Cardiac muscle cell (in vitro differentiated cells and primary cell): ENCODE data around the gene VSIG10. TPM values are rescaled to one million over a fixed set of nuclear protein-coding genes. Genes with fewer than 3 reads are reported as not detected.

Experiments used
- DNase-seq, 2 donors: peaks; one replicate each; pipeline versions ENCODE4 v3.0.0 to v3.0.0-alpha.2; 2010 to 2017; ENCODE audit warnings: low read depth in 1 of 2, low spot score in 1 of 2
- H3K27ac ChIP-seq: fragments of 200-600 bp; sonication (generic); 2 replicates; pipeline ENCODE4 v1.5.1; 2016
- H3K27me3 ChIP-seq: fragments of 200-600 bp; sonication (generic); 2 replicates; pipeline ENCODE4 v1.6.0; 2016; ENCODE audit warnings: control low read depth
- H3K36me3 ChIP-seq: fragments of 200-600 bp; sonication (generic); 2 replicates; pipeline ENCODE4 v1.5.1; 2016; ENCODE audit warnings: control low read depth
- H3K4me1 ChIP-seq: fragments of 200-600 bp; sonication (generic); 2 replicates; pipeline ENCODE4 v1.8.1; 2017; ENCODE audit warnings: low read depth, mild to moderate bottlenecking, mixed run types
- H3K4me3 ChIP-seq: fragments of 200-600 bp; sonication (generic); 2 replicates; pipeline ENCODE4 v1.5.1; 2016; ENCODE audit warnings: mild to moderate bottlenecking
- H3K9me3 ChIP-seq: fragments of 200-600 bp; sonication (generic); 2 replicates; pipeline ENCODE4 v1.5.1; 2017; ENCODE audit warnings: low read depth, mild to moderate bottlenecking, control low read depth
- polyA plus RNA-seq: library from polyadenylated mRNA; unstranded; fragments of >200 nt; fragmentation: Nextera tagmentation; extraction: Ambion mirVana; gene quantifications from 2 replicates; pipeline ENCODE4 v1.2.1, GENCODE V29; 2016
- total RNA-seq: library from RNA; depleted of rRNA; stranded (reverse); fragments of >200 nt; gene quantifications from 2 replicates; pipeline ENCODE4 v1.2.3, GENCODE V29; 2016
- TF ChIP-seq, protein P1 (sequence below): IDR thresholded peaks from 2 replicates; pipeline ENCODE4 v1.5.1; 2012; ENCODE audit warnings: low read depth, mild to moderate bottlenecking, low read length

VSIG10 gene
- total and polyA plus RNA-seq, 2 experiments from 2014 or later = 7.2 to 10.9 TPM

DNA sequence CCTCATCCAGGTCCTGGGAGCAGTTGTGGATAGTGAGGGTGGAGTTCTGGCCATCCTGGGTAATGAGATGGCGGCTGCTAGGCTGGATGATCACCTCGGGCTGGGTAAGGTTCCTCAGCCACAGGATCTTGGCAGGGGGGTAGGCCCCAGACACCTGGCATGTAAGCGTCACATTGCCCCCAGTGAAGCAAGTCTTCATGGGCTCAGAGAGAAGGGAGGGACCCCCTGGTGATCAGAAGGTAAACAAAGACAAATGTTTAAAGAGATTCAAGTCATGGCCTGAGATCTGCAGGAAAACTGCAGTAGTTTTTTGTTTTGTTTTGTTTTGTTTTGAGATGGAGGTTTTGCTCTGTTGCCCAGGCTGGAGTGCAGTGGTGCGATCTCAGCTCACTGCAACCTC, 30.0 kb downstream of the VSIG10 start:
- Histone ChIP-seq H3K27me3 (no peaks in the 10 kb centered on the region), H3K27ac (no peak overlapping the region), H3K9me3 (no peaks in the 10 kb centered on the region), H3K4me3 (no peak overlapping the region), H3K4me1 (no peaks in the 10 kb centered on the region), H3K36me3 (no peaks in the 10 kb centered on the region)
- TF ChIP-seq, protein P1, sequence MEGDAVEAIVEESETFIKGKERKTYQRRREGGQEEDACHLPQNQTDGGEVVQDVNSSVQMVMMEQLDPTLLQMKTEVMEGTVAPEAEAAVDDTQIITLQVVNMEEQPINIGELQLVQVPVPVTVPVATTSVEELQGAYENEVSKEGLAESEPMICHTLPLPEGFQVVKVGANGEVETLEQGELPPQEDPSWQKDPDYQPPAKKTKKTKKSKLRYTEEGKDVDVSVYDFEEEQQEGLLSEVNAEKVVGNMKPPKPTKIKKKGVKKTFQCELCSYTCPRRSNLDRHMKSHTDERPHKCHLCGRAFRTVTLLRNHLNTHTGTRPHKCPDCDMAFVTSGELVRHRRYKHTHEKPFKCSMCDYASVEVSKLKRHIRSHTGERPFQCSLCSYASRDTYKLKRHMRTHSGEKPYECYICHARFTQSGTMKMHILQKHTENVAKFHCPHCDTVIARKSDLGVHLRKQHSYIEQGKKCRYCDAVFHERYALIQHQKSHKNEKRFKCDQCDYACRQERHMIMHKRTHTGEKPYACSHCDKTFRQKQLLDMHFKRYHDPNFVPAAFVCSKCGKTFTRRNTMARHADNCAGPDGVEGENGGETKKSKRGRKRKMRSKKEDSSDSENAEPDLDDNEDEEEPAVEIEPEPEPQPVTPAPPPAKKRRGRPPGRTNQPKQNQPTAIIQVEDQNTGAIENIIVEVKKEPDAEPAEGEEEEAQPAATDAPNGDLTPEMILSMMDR = no peak
- DNase-seq = no peak

DNA sequence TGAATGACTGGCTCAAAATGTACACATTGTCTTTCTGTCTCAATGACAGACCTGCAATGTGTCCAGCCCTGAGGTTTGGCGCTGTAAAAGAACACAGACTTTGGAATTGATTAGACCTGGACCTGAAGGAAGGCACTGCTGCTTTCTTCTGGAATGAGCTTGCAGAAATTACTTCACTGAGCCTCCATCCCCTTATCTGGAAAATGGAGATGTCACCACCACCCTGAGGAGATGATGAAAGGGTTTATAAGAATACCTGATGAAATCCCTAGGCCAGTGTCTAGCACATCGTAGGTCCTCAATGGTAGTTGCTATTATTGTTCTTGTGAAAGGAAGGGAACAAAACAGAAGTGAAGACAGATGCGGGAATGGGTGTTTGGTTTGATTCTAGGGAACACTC, 33.2 kb downstream of the VSIG10 start:
- DNase-seq = no peak
- TF ChIP-seq, protein P1 = no peak
- no peaks in the 10 kb centered on the region for H3K36me3 ChIP-seq

DNA sequence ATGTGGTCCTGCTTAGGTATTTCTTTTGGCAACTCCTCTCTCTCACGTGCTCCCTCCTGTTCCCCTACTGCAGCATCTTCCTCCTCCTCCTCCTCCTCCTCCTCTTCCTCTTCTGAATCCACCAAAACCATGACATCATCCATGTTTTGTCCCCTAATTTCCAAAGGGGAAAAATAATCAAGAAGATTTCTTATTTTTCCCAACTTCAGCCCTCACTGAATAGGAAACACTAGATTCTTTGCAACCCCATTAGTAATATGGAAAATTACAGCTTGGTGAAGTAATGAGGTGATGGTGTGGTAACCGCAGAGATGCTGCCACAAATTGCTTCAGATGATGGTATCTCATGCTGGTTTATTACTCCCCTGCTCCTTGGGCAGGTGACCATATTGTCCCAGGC, 35.4 kb downstream of the VSIG10 start:
- TF ChIP-seq, protein P1 = no peak
- no peak overlapping the region for H3K27ac ChIP-seq
- no peaks in the 10 kb centered on the region for H3K9me3 ChIP-seq
- DNase-seq = no peak
- no peaks in the 10 kb centered on the region for H3K36me3 ChIP-seq
- no peak overlapping the region for H3K4me3 ChIP-seq
- H3K4me1 ChIP-seq = no peaks in the 10 kb centered on the region
- H3K27me3 ChIP-seq = no peaks in the 10 kb centered on the region

More for the DNA sequence above, 33.2 kb downstream of the VSIG10 start:
- Histone ChIP-seq H3K27ac (no peak overlapping the region), H3K4me3 (no peak overlapping the region), H3K4me1 (no peaks in the 10 kb centered on the region), H3K27me3 (no peaks in the 10 kb centered on the region), H3K9me3 (no peaks in the 10 kb centered on the region)

DNA sequence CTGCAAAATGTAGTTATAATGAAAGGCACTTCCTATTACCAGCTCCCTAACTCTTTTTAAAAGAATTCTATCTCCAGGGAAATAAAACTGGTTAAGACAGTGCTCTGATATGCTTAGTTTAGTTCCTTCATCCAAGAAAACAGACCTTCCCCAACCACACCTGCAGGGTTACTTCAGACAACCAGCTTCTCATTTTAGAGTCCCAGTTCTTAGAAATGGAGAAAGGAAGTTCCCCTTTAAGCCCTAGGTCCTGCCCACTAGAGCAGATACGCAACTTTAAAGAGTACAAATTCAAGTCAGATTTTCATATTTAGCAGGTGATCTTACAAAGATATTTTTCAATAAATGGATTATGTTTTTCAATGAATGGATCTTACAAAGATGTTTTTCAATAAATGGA, 38.4 kb downstream of the VSIG10 start:
- no peak for DNase-seq
- no peaks in the 10 kb centered on the region for H3K27me3 ChIP-seq
- no peak overlapping the region for H3K4me3 ChIP-seq
- peaks cover 5% of the 10 kb centered on the region for H3K4me1 ChIP-seq
- TF ChIP-seq, protein P1 = no peak
- H3K27ac ChIP-seq = no peak overlapping the region
- no peaks in the 10 kb centered on the region for H3K36me3 ChIP-seq
- no peaks in the 10 kb centered on the region for H3K9me3 ChIP-seq

DNA sequence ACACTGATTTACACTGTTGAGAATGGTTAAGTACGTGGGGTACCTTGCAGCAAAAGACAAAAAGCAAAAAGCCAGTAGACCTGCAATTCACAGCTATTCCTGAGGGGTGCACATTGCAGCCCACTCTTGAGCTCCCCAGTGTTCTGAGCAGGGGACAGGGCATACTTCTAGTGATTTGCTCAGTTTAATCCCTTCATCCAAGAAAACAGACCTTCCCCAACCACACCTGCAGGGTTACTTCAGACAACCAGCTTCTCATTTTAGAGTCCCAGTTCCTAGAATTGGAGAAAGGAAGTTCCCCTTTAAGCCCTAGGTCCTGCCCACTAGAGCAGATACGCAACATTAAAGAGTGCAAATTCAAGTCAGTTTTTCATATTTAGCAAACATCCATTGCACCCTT, 39.2 kb downstream of the VSIG10 start:
- TF ChIP-seq, protein P1 = peak; percentile 14
- Histone ChIP-seq H3K27ac (no peak overlapping the region), H3K27me3 (no peaks in the 10 kb centered on the region), H3K4me1 (peaks cover 12% of the 10 kb centered on the region), H3K9me3 (no peaks in the 10 kb centered on the region), H3K36me3 (no peaks in the 10 kb centered on the region), H3K4me3 (no peak overlapping the region)
- DNase-seq = no peak
